RWPE1 (cell line): ENCODE measurements around the gene PSMD8.
"Not testable (repeated sequence)": the region's sequence is repeated elsewhere in the genome, so short reads cannot be mapped to it uniquely, and the experiment has no call there.

Experiments
- CTCF ChIA-PET: fragments of 350-600 bp; sonication (Branson Sonifier 250); formaldehyde crosslinking; extraction: SDS; loops from one replicate; lab custom pipeline; 2021; lab: Yijun Ruan, JAX
- POLR2A ChIA-PET: fragments of 400-600 bp; formaldehyde crosslinking; extraction: SDS; loops from one replicate; lab custom pipeline; 2020; ENCODE audit warnings: antibody characterized with exemption; ENCODE audit not compliant: low non-redundant PET; lab: Yijun Ruan, JAX
- DNase-seq: peaks from one replicate; pipeline ENCODE4 v3.0.0; 2012; ENCODE audit warnings: low spot score
- H3K27ac ChIP-seq: fragments of 450-650 bp; 2 replicates; pipeline ENCODE4 v1.5.1; 2017
- TF ChIP-seq, protein P1 (sequence below): fragments of 450-650 bp; conservative IDR thresholded peaks from 2 replicates; pipeline ENCODE4 v1.5.1; 2017; ENCODE audit warnings: low read depth, mild to moderate bottlenecking

PSMD8 gene

GRCh38 chr19:38411041-38411712, 36.8 kb downstream of the PSMD8 start:
- peak overlapping the region; percentile 13; the same call in 1 of the 2 replicates for H3K27ac ChIP-seq
- POLR2A ChIA-PET = no interaction called here
- TF ChIP-seq, protein P1, sequence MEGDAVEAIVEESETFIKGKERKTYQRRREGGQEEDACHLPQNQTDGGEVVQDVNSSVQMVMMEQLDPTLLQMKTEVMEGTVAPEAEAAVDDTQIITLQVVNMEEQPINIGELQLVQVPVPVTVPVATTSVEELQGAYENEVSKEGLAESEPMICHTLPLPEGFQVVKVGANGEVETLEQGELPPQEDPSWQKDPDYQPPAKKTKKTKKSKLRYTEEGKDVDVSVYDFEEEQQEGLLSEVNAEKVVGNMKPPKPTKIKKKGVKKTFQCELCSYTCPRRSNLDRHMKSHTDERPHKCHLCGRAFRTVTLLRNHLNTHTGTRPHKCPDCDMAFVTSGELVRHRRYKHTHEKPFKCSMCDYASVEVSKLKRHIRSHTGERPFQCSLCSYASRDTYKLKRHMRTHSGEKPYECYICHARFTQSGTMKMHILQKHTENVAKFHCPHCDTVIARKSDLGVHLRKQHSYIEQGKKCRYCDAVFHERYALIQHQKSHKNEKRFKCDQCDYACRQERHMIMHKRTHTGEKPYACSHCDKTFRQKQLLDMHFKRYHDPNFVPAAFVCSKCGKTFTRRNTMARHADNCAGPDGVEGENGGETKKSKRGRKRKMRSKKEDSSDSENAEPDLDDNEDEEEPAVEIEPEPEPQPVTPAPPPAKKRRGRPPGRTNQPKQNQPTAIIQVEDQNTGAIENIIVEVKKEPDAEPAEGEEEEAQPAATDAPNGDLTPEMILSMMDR = no peak
- CTCF ChIA-PET = no interaction called here
- no peak for DNase-seq

DNA sequence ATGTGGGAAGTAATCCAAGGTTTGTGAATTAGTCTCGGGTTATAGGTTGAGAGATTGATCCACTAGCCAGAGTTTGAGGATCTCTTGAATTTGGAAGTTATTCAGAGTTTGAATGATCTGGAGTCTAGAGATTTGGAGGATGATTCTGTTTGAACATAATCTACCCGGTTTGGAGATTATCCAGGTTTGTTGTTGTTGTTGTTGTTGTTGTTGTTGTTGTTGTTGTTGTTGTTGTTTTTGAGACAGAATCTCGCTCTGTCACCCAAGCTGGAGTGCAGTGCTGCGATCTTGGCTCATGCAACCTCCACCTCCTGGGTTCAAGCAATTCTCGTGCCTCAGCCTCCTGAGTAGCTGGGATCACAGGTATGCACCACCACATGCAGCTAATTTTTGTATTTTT, 37.5 kb downstream of the PSMD8 start:
- CTCF ChIA-PET = interaction anchor here (1.2 kb wide), 1 partner anchor 9 kb away, joined by 4 read pairs; the partner anchor contains the start of gene FAM98C
- DNase-seq, H3K27ac ChIP-seq, POLR2A ChIA-PET: not testable (repeated sequence)

- DNase-seq = no peak
- TF ChIP-seq, protein P1 = no peak
- no peak overlapping the region for H3K27ac ChIP-seq
- POLR2A ChIA-PET = no interaction called here
- CTCF ChIA-PET = interaction anchor here (1.2 kb wide), 1 partner anchor 9 kb away, joined by 4 read pairs; the partner anchor contains the start of gene FAM98C
Measured at GRCh38 chr19:38412491-38412890, 38.1 kb downstream of the PSMD8 start.

GRCh38 chr19:38412961-38413360, 38.6 kb downstream of the PSMD8 start:
- ChIA-PET CTCF (interaction anchor here (1.2 to 1.5 kb wide), 2 partner anchors 10 kb away, joined by 4 to 7 read pairs; partner anchors contain the start of gene FAM98C), POLR2A (no interaction called here)
- TF ChIP-seq, protein P1 = no peak
- H3K27ac ChIP-seq = no peak overlapping the region
- DNase-seq = no peak

- ChIA-PET CTCF (interaction anchor here (1.5 kb wide), 1 partner anchor 10 kb away, joined by 7 read pairs; the partner anchor contains the start of gene FAM98C), POLR2A (no interaction called here)
- DNase-seq = no peak
- H3K27ac ChIP-seq = no peak overlapping the region
- TF ChIP-seq, protein P1 = no peak
Measured at GRCh38 chr19:38413416-38413815, 39.0 kb downstream of the PSMD8 start.

DNA sequence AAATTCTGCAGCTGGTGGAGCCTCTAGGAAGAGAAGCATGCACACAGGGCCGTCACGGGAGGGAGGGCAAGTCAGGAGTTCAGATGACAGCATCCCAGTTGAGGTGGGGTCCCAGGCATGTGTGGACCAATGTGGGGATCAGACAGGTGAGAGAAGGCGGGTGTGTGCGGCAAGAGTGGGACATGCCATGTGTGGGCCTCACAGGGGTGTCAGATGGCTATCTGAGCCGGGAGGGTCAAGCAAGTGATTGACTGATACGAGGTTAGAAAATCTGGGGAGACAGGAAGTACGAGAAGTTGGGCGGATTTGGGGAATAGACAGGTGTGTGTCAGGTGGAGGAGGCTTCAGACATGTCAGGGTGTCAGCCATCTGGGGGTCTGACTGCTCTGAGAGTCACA, 42.8 kb downstream of the PSMD8 start:
- POLR2A ChIA-PET = no interaction called here
- CTCF ChIA-PET = interaction anchor here (0.6 kb wide), 1 partner anchor 196 kb away, joined by 4 read pairs; no protein-coding TSS in a partner anchor
- TF ChIP-seq, protein P1 = no peak
- H3K27ac ChIP-seq = no peak overlapping the region
- no peak for DNase-seq
